SU-DHL-6 (cell line): ENCODE data around the gene OSBPL5.

Experiments used
- H2AFZ ChIP-seq: fragments of 200-600 bp; sonication (generic); 2 replicates; pipeline ENCODE4 v1.6.1; 2014; ENCODE audit warnings: low read depth, mild to moderate bottlenecking, moderate library complexity, mixed read lengths, antibody characterized with exemption, low read length; ENCODE audit not compliant: severe bottlenecking
- H3F3A ChIP-seq: fragments of 200-600 bp; shearing (Covaris generic); 2 replicates; pipeline ENCODE4 v1.6.0; 2016; ENCODE audit warnings: antibody characterized with exemption, mild to moderate bottlenecking; ENCODE audit not compliant: insufficient read depth
- H3K27ac ChIP-seq: fragments of 200-600 bp; sonication (generic); 2 replicates; pipeline ENCODE4 v1.5.1; 2016; ENCODE audit warnings: low read depth, mild to moderate bottlenecking, low read length, moderate library complexity, mixed read lengths
- H3K27me3 ChIP-seq: fragments of 200-600 bp; sonication (generic), shearing (Covaris generic); 2 replicates; pipeline ENCODE4 v1.6.0; 2014; ENCODE audit warnings: mild to moderate bottlenecking, low read length
- H3K36me3 ChIP-seq: fragments of 200-600 bp; sonication (generic); 2 replicates; pipeline ENCODE4 v1.6.1; 2014; ENCODE audit warnings: mild to moderate bottlenecking, low read length, mixed read lengths
- H3K4me2 ChIP-seq: fragments of 300-600, 200-600 bp; shearing (Covaris generic), sonication (generic); 2 replicates; pipeline ENCODE4 v1.6.0; 2014; ENCODE audit warnings: low read length, low read depth, mild to moderate bottlenecking; ENCODE audit not compliant: poor library complexity, severe bottlenecking
- H3K4me3 ChIP-seq: fragments of 200-600 bp; sonication (generic); 2 replicates; pipeline ENCODE4 v1.5.1; 2014; ENCODE audit warnings: antibody characterized with exemption, low read length, mild to moderate bottlenecking, mixed read lengths; ENCODE audit not compliant: insufficient read depth, poor library complexity, severe bottlenecking
- H3K79me2 ChIP-seq: fragments of 200-600 bp; sonication (generic); 2 replicates; pipeline ENCODE4 v1.6.1; 2014; ENCODE audit warnings: mild to moderate bottlenecking, low read length, moderate library complexity; ENCODE audit not compliant: insufficient read depth
- H3K9ac ChIP-seq: fragments of 200-600 bp; sonication (generic); 2 replicates; pipeline ENCODE4 v1.7.0; 2014; ENCODE audit warnings: mild to moderate bottlenecking, low read length
- H3K9me2 ChIP-seq: fragments of 200-600 bp; sonication (generic); replicated peaks from 2 replicates; pipeline ENCODE4 v1.6.1; 2014; ENCODE audit warnings: low read length; ENCODE audit not compliant: insufficient read depth
- H3K9me3 ChIP-seq: fragments of 200-600 bp; sonication (generic); 2 replicates; pipeline ENCODE4 v1.6.1; 2014; ENCODE audit warnings: low read length, mixed read lengths; ENCODE audit not compliant: insufficient read depth
- H4K20me1 ChIP-seq: fragments of 200-600 bp; sonication (generic); 2 replicates; pipeline ENCODE4 v1.6.1; 2014; ENCODE audit warnings: low read depth, mild to moderate bottlenecking, antibody characterized with exemption, low read length, moderate library complexity, mixed read lengths
- CTCF ChIP-seq: fragments of 200-600 bp; sonication (generic); IDR thresholded peaks from one replicate; pipeline ENCODE4 v1.5.1; 2017; ENCODE audit warnings: antibody characterized with exemption, mild to moderate bottlenecking, low read length, moderate library complexity; ENCODE audit not compliant: insufficient read depth, poor library complexity, severe bottlenecking
- EZH2phosphoT487 ChIP-seq: fragments of 200-600 bp; sonication (generic), shearing (Covaris generic); conservative IDR thresholded peaks from 2 replicates; pipeline ENCODE4 v1.6.1; 2018; ENCODE audit warnings: mild to moderate bottlenecking, antibody characterized with exemption, low read length, moderate library complexity, mixed read lengths

Gene OSBPL5

GRCh38 chr11:3122775-3123201 is 42.3 kb downstream of the OSBPL5 start:
- Histone ChIP-seq H2AFZ (no peak overlapping the region), H3K27me3 (no peaks in the 10 kb centered on the region), H3K9me3 (no peaks in the 10 kb centered on the region), H3K4me2 (no peak overlapping the region), H3K79me2 (no peaks in the 10 kb centered on the region), H3K36me3 (no peaks in the 10 kb centered on the region), H3F3A (no peaks in the 10 kb centered on the region), H4K20me1 (no peaks in the 10 kb centered on the region), H3K9ac (no peak overlapping the region), H3K4me3 (no peak overlapping the region), H3K9me2 (no peaks in the 10 kb centered on the region), H3K27ac (no peak overlapping the region)
- TF ChIP-seq EZH2phosphoT487 = no peak
- TF ChIP-seq CTCF = no peak

GRCh38 chr11:3121931-3122774 is 43.0 kb downstream of the OSBPL5 start:
- H3K27ac ChIP-seq = no peak overlapping the region
- H4K20me1 ChIP-seq = no peaks in the 10 kb centered on the region
- no peak overlapping the region for H3K4me2 ChIP-seq
- no peaks in the 10 kb centered on the region for H3K36me3 ChIP-seq
- TF ChIP-seq CTCF (no peak), EZH2phosphoT487 (no peak)
- no peaks in the 10 kb centered on the region for H3K79me2 ChIP-seq
- H3F3A ChIP-seq = no peaks in the 10 kb centered on the region
- H3K9me3 ChIP-seq = no peaks in the 10 kb centered on the region
- no peaks in the 10 kb centered on the region for H3K9me2 ChIP-seq
- no peak overlapping the region for H2AFZ ChIP-seq
- H3K9ac ChIP-seq = no peak overlapping the region
- H3K27me3 ChIP-seq = no peaks in the 10 kb centered on the region
- no peak overlapping the region for H3K4me3 ChIP-seq

DNA sequence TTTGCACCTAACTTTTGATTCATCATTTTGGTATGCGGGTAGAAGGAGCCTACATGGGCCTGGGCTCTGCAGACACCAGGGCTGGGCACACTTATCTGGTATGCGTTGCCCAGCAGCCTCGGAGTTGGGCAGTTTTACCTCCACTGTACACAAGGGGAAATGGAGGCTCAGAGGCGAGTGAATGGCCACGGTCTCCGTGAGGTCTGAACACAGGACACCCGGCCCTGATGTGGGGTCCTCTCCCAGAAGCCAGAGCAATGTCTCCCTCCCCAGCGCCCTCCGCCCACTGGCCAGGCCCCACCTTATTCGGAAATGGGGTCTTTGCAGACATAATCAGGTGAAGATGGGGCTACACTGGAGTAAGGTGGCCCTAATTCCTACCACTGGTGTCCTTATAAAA is 43.7 kb downstream of the OSBPL5 start:
- Histone ChIP-seq H3K79me2 (no peaks in the 10 kb centered on the region), H3K27me3 (no peaks in the 10 kb centered on the region), H3K4me3 (no peak overlapping the region), H3K9me3 (no peaks in the 10 kb centered on the region), H3K36me3 (no peaks in the 10 kb centered on the region), H4K20me1 (no peaks in the 10 kb centered on the region), H3F3A (no peaks in the 10 kb centered on the region), H3K4me2 (no peak overlapping the region), H3K9ac (no peak overlapping the region), H2AFZ (no peak overlapping the region), H3K9me2 (no peaks in the 10 kb centered on the region), H3K27ac (no peak overlapping the region)
- TF ChIP-seq CTCF (no peak), EZH2phosphoT487 (no peak)
